Measurements from ENCODE around the gene RASEF.

- no peak for TF ChIP-seq CTCF (IDR thresholded peaks at IDR 0.05)
- no peak for TF ChIP-seq EP300 (IDR thresholded peaks at IDR 0.05)
- no peak for TF ChIP-seq POLR2A (IDR thresholded peaks at IDR 0.05)
Measured at GRCh38 chr9:83070261-83070660, 7.3 kb upstream of the RASEF start.

All from suprapubic skin (tissue), 3 donors.